ENCODE results near the gene SLC36A2. TPM values are rescaled to one million over a fixed set of nuclear protein-coding genes. Genes with fewer than 3 reads are reported as not detected.

The SLC36A2 gene
- total RNA-seq, 1 experiment from 2014 or later = not detected

- Histone ChIP-seq H3K9me2 (replicated peaks; ENCODE audit: low read length) (no peaks in the 10 kb centered on the region), H3K36me3 (ENCODE audit: low read depth, low read length) (no peaks in the 10 kb centered on the region; the same call in 1 of the 2 replicates), H3K27me3 (ENCODE audit: low read length) (no peaks in the 10 kb centered on the region), H3K27ac (ENCODE audit: low read length) (no peak overlapping the region; the same call in 1 of the 2 replicates), H3K4me3 (ENCODE audit: low read length) (no peak overlapping the region), H4K20me1 (ENCODE audit: low read length) (no peaks in the 10 kb centered on the region), H3K4me1 (ENCODE audit: insufficient read depth, low read length) (peaks cover 13% of the 10 kb centered on the region), H3K79me2 (ENCODE audit: low read length) (no peaks in the 10 kb centered on the region), H2AFZ (ENCODE audit: low read length) (no peak overlapping the region), H3K9ac (ENCODE audit: low read length) (no peak overlapping the region), H3K4me2 (ENCODE audit: low read length) (no peak overlapping the region), H3F3A (ENCODE audit: low read length, unreplicated experiment) (no peaks in the 10 kb centered on the region), H3K9me3 (ENCODE audit: low read length) (peaks cover 23% of the 10 kb centered on the region; the same call in 1 of the 2 replicates)
- POLR2A ChIA-PET (ENCODE audit: unreplicated experiment) = no interaction called here
- no peak for TF ChIP-seq EZH2phosphoT487 (IDR thresholded peaks at IDR 0.05; ENCODE audit: borderline replicate concordance, low read length)
- TF ChIP-seq EZH2 (IDR thresholded peaks at IDR 0.05; ENCODE audit: low read length, unreplicated experiment) = no peak
- no peak for TF ChIP-seq CTCF (conservative IDR thresholded peaks at IDR 0.05; ENCODE audit: low read depth, low read length)
- CTCF ChIA-PET = no interaction called here
- intact Hi-C loops (cut with micrococcal nuclease) = no loop called here
- DNase-seq = no peak
- ATAC-seq = no peak
- BruUV-seq (replicated peaks) = no TSS peak
Measured at GRCh38 chr5:151363673-151364072, 16.3 kb upstream of the SLC36A2 start.

- peaks cover 18% of the 10 kb centered on the region; the same call in 1 of the 2 replicates for H3K9me3 ChIP-seq (ENCODE audit: low read length)
- H3K4me3 ChIP-seq (ENCODE audit: low read length) = no peak overlapping the region
- no peaks in the 10 kb centered on the region for H3K9me2 ChIP-seq (replicated peaks; ENCODE audit: low read length)
- no peaks in the 10 kb centered on the region for H4K20me1 ChIP-seq (ENCODE audit: low read length)
- H3K9ac ChIP-seq (ENCODE audit: low read length) = no peak overlapping the region
- ATAC-seq (peak; percentile 73), DNase-seq (peak; percentile 82)
- no peaks in the 10 kb centered on the region; the same call in 1 of the 2 replicates for H3K36me3 ChIP-seq (ENCODE audit: low read depth, low read length)
- peaks cover 18% of the 10 kb centered on the region for H3K4me1 ChIP-seq (ENCODE audit: insufficient read depth, low read length)
- intact Hi-C loops (cut with micrococcal nuclease) = no loop called here
- peak overlapping the region; percentile 35 for H3K27ac ChIP-seq (ENCODE audit: low read length)
- no peak overlapping the region for H2AFZ ChIP-seq (ENCODE audit: low read length)
- ChIA-PET CTCF (interaction anchor here (0.6 kb wide), 1 partner anchor 14 kb away, joined by 3 read pairs; no protein-coding TSS in a partner anchor), POLR2A (ENCODE audit: unreplicated experiment) (no interaction called here)
- TF ChIP-seq EZH2 (IDR thresholded peaks at IDR 0.05; ENCODE audit: low read length, unreplicated experiment) (no peak), EZH2phosphoT487 (IDR thresholded peaks at IDR 0.05; ENCODE audit: borderline replicate concordance, low read length) (no peak), CTCF (conservative IDR thresholded peaks at IDR 0.05; ENCODE audit: low read depth, low read length) (no peak)
- H3K79me2 ChIP-seq (ENCODE audit: low read length) = no peaks in the 10 kb centered on the region
- BruUV-seq (replicated peaks) = no TSS peak
- H3K4me2 ChIP-seq (ENCODE audit: low read length) = 0 out of 2 replicates have a peak overlapping the region, but pooled peaks have one; percentile 8
- H3K27me3 ChIP-seq (ENCODE audit: low read length) = no peaks in the 10 kb centered on the region
- no peaks in the 10 kb centered on the region for H3F3A ChIP-seq (ENCODE audit: low read length, unreplicated experiment)
Measured at GRCh38 chr5:151362970-151363369, 15.6 kb upstream of the SLC36A2 start.

GRCh38 chr5:151359391-151359790 lies 12.0 kb upstream of the SLC36A2 start:
- Histone ChIP-seq H3K4me3 (ENCODE audit: low read length) (no peak overlapping the region), H3K9me3 (ENCODE audit: low read length) (peaks cover 9% of the 10 kb centered on the region; the same call in 1 of the 2 replicates), H3K4me2 (ENCODE audit: low read length) (no peak overlapping the region), H3F3A (ENCODE audit: low read length, unreplicated experiment) (peaks cover 4% of the 10 kb centered on the region), H3K9ac (ENCODE audit: low read length) (no peak overlapping the region), H3K36me3 (ENCODE audit: low read depth, low read length) (no peaks in the 10 kb centered on the region), H3K27ac (ENCODE audit: low read length) (no peak overlapping the region), H4K20me1 (ENCODE audit: low read length) (no peaks in the 10 kb centered on the region), H3K9me2 (replicated peaks; ENCODE audit: low read length) (no peaks in the 10 kb centered on the region), H3K79me2 (ENCODE audit: low read length) (no peaks in the 10 kb centered on the region), H3K4me1 (ENCODE audit: insufficient read depth, low read length) (peaks cover 34% of the 10 kb centered on the region), H2AFZ (ENCODE audit: low read length) (no peak overlapping the region), H3K27me3 (ENCODE audit: low read length) (no peaks in the 10 kb centered on the region)
- CTCF ChIA-PET = no interaction called here
- POLR2A ChIA-PET (ENCODE audit: unreplicated experiment) = no interaction called here
- DNase-seq (no peak), ATAC-seq (no peak)
- intact Hi-C loops (cut with micrococcal nuclease) = no loop called here
- BruUV-seq (replicated peaks) = no TSS peak
- TF ChIP-seq CTCF (conservative IDR thresholded peaks at IDR 0.05; ENCODE audit: low read depth, low read length) = no peak
- TF ChIP-seq EZH2phosphoT487 (IDR thresholded peaks at IDR 0.05; ENCODE audit: borderline replicate concordance, low read length) = no peak
- TF ChIP-seq EZH2 (IDR thresholded peaks at IDR 0.05; ENCODE audit: low read length, unreplicated experiment) = no peak
